ENCODE measurements around the gene MMP24OS.
"Not testable (repeated sequence)": the region's sequence is repeated elsewhere in the genome, so short reads cannot be mapped to it uniquely, and the experiment has no call there.

The MMP24OS gene

DNA sequence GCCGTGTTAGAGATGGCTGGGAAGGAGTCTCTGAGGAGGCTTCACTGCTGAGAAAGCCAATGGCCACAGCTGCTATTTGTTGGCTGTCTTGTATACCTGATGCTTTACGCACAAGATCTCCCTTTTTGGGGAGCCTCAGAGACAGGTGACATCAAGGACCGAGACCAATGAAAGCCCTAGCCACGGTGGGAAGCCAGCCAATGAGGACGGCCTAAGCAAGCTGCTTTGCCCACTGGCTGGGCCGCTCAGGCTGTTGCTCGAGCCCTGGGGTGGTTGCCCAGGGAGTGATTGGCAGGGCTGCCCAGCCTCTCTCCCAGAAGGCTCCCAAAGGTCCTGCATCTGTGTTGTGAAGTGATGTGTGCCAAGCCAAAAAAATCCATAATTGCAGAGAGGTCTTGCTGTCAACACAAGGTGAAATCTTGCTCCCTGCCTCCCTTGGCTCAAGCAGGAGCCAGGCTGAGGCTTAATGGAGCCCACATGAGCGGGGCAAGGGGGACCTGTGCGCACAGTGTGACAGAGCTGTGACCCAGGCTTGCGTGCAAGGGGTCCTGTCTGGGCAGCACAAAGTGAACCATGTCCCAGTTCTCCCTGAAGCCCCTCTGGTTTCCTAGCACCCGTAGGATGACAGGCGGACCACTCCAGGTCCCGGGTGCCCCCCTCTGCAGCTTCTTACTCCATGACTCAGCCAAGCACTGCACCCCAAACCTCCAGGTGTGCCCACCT is 4.3 kb downstream of the MMP24OS start:
- no peak for DNase-seq

DNA sequence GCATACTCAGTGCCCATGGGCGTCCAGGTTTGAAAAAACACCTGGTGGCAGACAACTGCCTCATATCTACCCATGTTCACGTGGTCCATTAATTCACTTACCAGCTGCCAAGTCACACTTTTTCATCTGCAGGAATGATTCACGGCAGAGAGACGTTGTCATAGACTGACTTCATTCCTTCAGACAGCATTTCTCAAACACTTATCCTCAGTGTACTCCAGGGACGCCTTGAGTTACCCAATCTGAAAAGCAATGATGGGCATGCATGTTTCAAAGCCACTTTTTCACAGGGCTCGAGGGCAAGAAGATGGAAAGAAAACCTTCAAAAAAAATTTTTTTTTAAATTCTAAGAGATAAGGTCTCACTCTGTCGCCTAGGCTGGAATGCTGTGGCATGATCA is 6.0 kb downstream of the MMP24OS start:
- no peak for DNase-seq

DNA sequence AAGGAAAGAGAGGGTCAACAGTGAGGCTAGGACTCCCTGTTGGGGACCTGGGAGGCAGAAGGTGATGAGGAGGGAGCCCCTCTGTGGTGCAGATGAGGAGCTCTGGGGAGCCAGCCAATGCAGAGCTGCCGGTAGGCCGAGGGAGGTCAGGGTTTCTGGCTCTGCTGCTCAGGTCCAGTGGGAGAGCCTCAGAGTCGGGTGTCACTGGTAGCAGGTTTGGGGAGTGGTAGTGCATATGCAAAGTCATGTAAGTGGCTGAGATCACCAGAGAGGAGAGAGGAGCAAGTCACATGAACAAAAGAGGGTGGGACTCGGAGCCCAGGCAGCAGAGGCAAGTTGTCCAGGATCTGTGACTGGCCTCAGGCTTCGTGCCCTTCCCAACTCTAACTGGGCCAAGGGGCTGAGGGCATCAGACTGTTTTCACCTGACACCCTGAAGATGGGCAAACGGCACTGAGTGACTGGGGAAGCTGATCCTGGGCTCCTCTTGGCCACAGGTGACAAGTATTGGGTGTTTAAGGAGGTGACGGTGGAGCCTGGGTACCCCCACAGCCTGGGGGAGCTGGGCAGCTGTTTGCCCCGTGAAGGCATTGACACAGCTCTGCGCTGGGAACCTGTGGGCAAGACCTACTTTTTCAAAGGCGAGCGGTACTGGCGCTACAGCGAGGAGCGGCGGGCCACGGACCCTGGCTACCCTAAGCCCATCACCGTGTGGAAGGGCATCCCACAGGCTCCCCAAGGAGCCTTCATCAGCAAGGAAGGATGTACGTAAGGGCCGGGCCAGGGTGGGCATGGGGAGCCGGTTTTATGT is 6.6 kb downstream of the MMP24OS start:
- no peak for DNase-seq

DNA sequence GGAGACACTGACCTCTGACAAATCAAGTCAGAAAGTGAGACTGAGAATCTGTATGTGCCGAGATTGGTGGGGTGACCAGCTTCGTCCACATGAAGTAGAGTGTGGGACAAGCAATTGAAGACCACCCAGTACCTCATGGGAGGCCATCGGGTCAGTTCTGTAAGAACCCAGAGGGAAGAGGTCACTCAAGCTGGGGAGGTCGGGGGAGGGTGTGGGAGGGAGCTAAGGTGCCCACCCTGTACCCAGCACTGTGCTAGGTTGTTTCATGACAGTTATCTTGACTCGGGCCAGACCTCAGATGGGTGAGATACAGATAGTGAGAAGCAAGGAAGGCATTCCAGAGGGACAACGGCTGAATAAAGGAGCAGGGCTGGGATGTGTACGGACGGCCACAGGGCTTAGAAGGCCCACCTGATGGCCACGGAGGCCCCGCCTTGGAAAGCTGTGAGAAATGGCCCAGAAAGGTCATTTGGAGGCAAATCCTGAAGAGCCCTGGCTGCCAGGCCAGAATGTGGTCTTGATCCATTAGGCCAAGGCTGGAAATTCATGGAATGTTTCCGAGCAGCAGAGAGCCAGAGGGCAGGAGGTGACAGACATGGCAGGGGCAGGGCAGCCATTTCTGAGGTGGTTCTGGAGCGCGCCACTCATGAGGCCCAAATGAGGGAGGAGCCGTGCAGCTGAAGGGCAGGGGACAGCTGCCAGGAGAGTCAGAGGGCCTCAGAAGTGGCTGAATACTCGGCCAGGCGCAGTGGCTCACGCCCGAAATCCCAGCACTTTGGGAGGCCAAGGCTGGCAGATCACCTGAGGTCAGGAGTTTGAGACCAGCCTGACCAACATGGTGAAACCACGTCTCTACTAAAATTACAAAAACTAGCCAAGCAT is 7.7 kb downstream of the MMP24OS start:
- DNase-seq: no peak

DNA sequence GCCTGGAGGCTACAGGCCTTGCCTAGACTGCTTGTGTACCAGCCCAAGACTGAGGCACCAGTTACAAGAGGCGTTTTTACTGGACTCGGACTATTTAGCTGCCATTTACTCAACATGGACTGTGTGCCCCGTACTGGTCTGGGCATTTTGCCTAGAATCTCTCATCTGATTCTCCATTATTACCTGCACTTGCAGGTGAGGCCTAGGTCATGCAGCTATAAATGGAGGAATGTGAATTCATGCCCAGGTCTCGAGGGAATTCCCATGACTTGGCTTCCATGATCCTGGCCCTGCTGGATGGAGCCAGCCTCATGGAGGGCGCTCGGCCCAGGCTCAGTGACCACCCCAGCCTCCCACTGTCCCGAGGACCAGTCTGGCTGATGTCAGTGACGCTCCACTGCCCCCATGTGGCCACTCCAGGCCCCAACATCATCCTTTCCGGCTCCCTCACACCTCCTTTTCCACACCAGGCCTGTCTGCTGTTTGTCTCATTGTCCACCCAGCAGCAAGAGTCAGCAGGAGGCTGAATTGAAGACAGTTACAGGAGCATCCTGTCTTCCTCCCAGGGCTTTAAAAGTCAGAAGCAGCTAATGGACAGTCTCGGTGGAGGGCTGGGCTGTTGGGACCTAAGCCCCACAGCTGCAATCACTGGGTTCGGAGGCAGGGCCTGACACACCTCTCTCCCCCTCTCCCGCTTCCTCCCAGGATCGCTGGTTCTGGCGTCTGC is 8.7 kb downstream of the MMP24OS start:
- DNase-seq: no peak

DNA sequence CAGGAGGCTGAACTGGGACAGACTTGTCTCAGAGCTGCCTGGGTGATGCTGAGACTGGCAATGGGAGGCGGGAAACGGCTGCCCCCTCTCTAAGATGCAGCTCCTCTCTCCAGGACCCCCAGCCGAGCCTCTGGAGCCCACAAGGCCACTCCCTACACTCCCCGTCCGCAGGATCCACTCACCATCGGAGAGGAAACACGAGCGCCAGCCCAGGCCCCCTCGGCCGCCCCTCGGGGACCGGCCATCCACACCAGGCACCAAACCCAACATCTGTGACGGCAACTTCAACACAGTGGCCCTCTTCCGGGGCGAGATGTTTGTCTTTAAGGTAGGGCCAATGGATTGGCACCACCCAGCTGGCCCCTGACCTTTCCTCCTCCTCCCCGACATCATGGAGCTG is 10.8 kb downstream of the MMP24OS start:
- DNase-seq: no peak

DNA sequence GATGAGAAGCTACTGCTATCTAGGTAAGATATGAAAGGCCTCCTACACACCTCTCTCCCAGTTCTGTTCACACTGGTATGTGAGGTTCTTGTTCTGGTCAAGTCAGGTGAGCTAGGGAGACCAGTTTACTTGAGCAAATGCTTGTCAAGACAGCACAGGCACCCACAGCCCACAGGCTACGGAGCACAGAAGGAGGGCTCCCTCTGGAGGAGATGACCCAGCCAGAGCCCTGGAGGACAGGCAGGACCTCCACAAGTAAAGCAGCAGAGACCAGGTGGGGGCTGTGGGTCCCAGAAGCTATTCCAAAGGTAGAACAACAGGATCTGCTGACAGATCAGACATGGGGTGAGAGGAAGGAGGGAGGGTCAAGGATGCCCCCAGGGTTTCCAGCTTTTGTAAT is 13.2 kb downstream of the MMP24OS start:
- no peak for DNase-seq

DNA sequence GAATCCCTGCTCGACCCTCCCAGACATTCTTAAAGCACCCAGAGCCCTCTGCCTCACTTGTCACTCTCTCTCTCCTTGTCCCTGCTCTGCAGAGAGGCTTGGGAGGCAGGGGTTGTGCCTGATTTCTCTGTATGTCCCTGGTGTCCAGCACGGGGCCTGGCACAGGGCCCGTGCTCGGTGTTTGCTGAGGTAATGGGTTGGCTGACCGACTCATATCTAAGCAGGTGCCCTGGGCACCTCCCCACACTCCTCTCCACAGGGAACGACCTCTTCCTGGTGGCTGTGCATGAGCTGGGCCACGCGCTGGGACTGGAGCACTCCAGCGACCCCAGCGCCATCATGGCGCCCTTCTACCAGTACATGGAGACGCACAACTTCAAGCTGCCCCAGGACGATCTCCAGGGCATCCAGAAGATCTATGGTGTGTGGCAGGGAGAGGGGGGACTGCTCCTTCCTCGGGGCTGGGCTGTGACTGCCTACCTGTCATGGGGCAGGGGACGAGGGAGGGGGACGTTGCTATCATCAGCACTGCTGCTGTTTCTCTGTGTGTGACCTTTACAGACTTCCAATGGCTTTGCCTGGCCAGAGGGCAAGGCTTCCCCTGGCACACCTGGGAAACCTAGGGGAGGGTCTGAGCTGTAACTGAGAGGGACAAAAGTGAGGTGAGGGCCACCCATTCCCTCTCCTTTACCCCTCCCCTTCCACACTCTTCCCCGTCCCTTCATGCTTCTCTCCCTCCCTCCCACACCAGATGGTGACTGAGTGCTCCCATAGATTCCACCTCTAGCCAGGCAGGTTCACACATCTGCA is 14.2 kb downstream of the MMP24OS start:
- DNase-seq: no peak

DNA sequence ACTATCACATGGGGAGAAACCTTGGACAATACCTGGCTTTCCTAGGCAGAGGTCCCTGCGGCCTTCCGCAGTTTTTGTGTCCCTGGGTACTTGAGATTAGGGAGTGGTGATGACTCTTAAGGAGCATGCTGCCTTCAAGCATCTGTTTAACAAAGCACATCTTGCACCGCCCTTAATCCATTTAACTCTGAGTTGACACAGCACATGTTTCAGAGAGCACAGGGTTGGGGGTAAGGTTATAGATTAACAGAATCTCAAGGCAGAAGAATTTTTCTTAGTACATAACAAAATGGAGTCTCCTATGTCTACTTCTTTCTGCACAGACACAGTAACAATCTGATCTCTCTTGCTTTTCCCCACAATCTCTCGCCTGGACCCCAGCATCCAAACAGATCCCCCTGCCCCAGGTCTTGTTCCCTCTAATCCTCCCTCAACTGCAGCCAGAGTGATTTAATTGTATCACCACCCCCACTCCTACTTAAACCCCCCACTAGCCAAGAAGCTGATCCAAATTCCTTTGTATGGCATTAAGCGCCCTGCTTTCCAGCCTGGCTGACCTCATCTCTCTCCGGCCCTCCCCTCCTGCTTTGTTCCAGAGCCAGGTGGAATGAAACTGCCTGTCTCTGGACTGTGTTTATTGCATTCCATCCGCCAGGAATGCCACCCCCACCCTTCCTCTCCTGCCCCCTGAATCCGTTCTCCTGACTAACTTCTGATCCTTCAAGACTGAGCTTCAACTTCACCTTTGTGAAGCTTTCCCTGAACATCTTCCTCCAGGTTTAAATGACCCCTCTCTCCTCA is 15.0 kb downstream of the MMP24OS start:
- DNase-seq: not testable (repeated sequence)

DNA sequence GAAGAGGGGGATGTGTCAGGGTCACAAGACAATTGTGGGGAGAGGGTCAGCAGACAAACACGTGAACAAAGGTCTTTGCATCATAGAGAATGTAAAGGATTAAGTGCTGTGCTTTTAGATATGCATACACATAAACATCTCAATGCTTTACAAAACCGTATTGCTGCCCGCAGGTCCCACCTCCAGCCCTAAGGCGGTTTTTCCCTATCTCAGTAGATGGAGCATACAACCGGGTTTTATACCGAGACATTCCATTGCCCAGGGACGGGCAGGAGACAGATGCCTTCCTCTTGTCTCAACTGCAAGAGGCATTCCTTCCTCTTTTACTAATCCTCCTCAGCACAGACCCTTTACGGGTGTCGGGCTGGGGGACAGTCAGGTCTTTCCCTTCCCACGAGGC is 15.6 kb downstream of the MMP24OS start:
- not testable (repeated sequence) for DNase-seq

DNA sequence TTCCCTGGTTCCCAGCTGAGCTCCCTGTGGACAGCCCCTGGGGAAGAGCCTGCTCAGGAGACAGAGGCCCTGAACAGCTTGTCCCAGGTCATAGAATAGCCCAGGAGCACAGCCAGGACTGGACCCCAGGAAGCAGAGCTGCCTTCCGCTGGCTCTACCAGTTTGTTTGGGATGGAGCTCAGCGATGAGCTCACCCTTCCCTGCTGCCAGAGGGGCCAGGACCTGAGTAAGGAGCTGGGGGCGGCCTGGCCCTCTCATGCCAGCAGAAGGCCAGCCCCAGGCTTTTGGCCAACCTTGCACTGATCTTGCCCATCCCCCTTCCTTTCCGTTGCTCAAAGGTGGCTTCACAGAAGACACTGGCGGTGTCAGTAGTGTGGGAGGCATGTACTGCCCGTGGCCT is 17.5 kb downstream of the MMP24OS start:
- no peak for DNase-seq

DNA sequence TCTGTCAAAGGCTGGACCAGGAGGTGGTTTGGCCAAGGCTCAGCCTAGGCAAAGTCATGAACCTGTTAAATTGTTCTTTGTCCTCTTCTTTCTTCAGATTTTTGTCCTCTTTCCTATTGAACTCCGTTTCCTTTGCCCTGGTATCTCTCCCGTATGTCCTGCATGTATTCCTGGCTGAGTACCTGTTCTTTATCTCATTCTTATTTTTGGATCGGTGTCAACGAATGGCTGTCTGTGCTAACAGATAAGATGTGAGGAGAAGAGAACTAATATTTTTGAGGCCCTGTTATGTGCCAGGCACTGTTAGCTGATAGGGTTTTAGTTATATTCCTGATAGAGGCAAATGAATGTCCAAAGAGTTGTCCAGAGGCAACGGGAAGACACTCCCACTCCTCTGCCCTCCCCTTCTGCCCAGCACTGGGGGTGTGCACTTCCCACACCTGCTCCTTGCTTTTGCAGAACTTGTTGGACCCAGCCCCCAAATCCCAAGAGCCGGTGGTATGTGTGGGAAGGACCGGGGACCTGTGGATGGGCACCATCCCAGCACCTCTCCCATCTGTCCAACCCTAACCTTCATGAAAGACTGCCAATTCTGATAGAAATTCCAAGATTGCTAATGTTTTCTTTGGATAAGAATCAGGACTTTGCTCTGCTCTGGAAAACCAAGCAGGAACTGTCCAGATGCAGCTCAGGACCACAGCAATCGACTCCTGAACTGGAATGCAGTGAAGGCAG is 20.6 kb downstream of the MMP24OS start:
- no peak for DNase-seq

DNA sequence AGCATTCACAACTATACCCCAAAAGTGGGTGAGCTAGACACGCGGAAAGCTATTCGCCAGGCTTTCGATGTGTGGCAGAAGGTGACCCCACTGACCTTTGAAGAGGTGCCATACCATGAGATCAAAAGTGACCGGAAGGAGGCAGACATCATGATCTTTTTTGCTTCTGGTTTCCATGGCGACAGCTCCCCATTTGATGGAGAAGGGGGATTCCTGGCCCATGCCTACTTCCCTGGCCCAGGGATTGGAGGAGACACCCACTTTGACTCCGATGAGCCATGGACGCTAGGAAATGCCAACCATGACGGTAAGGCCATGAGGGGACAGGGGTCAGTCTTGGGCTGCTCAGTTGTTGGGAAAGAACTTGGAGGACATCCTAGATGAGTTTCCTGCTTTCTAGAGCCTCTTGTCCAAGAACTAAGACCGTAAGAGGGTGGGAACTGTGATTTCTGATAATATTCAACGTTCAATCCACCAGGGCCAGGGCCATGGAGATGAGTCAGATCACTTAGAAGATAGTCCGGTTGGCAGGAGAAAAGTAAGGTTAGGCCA is 23.4 kb downstream of the MMP24OS start:
- no peak for DNase-seq

DNA sequence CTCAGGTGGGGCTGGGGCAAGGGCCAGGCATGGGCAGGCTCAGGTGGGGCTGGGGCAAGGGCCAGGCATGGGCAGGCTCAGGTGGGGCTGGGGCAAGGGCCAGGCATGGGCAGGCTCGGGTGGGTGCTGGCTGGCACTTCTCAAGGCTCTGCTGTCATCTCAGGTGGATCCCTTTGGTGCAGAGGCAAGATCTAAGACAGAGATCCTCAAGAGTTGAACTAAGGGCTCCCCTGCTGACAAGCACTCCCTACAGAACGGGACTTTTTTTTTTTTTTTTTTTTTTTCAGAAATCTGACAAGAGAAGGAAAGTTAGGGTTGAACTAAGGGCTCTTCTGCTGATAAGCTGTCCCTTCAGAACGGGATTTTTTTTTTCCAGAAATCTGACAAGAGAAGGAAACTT is 24.9 kb downstream of the MMP24OS start:
- DNase-seq: no peak

DNA sequence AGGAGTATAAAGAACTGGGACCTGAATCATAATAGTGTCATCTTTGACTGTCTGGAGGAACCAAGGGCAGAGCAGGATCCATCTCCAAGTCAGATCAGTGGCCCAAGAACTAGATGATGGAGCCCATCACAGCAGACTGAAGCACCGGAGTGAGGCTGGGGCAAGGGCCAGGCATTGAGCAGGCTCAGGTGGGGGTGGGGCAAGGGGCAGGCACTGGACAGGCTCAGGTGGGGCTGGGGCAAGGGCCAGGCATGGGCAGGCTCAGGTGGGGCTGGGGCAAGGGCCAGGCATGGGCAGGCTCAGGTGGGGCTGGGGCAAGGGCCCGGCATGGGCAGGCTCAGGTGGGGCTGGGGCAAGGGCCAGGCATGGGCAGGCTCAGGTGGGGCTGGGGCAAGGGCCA is 25.3 kb downstream of the MMP24OS start:
- not testable (repeated sequence) for DNase-seq

DNA sequence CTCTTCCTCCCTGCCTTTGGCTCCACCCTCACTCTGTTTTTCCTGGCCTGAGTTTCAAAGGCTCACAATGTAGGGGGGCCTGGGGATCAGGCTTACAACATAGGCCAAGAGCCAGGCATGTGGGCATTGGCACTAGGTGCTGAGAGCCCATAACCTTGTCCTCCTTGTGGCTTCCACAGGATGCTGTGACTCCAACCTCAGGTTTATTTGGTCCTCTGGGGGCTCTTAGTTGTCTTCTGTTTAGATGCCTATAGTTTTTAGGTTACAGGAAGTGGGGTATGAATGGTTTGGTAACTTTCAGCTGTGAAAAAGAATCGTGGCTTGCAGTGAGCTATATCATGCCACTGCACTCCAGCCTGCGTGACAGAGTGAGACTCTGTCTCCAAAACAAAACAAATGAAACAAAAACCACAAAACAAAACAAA is 25.9 kb downstream of the MMP24OS start:
- no peak for DNase-seq

DNA sequence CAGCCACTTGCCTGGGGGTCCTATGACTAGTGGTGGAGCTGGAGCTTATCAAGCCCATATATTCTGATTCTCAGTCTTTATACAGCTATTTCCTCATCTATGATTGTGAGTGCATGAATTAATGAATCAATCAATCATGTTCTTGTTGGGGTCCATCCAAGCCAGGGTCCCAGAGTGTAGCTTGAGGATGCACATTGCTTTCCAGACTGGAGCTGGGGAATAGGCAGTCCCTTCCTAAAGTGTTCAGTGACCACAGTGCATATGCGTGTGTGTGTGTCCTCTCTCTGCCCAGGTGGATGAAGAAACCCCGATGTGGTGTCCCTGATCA is 26.3 kb downstream of the MMP24OS start:
- DNase-seq: no peak

DNA sequence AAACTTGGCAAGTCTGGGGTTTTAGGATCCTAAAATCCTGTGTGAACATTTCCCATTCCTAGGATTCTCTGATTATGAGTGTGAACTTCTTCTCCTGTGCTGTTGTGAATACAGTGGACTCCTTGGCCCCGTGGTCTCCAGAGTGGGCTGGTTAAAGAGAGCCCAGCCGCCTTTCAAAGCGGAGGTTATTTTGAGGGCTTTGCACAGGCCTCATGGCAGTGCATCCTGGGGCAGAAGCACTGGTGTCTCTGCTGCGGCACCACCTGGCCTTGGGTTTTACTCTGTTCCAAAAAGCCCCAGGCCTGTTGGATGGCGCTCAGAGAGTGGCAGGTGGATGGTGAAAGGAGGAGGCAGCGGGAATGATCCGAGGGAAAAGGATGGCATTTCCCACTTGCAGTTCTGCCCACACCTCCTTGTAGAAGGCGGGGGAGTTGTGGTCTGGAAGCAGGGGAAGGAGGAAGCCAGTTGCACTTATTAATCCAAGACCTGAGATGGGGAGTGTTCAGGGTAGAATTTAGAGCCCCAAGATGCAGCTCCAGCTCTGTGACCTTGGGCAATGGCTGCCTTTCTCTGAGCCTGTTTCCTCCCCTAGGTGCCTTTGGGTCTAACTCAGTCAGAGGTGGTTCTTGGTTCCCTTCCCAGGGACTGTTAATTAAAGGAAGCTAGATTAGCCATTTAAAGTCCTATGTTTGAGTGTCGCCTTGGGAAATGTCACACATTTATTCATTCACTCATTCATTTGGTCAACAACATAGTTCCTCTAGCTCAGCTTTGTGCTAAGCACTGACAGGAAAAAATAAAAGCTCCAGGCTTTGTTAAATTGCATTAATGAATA is 29.1 kb downstream of the MMP24OS start:
- no peak for DNase-seq

DNA sequence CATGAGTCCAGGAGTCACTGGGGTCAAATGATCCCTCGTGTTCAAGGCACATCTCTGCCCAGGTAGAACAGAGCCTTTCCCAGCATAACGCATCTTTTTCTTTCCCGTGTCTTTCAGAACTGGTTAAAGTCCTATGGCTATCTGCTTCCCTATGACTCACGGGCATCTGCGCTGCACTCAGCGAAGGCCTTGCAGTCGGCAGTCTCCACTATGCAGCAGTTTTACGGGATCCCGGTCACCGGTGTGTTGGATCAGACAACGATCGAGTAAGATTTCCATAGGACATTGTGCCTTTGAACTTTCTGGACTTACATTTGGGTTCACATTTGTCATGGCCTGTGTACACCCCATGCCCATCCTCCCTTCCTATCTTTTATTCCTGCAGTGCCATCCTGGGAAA is 31.2 kb downstream of the MMP24OS start:
- DNase-seq: no peak

Measured in NCI-H1436 treated with DMSO at 0.1 percent for 48 hours (cell line).